GM18951 (cell line): ENCODE results near the gene COL4A1.

Source experiments
- POLR2A ChIP-seq: IDR thresholded peaks from 4 replicates; pipeline ENCODE4 v1.6.1; 2011; ENCODE audit warnings: mild to moderate bottlenecking; ENCODE audit not compliant: insufficient read length, insufficient read depth; ENCODE audit errors: extremely low read depth
- in situ Hi-C: fragments of 300-500 bp; cut with MboI; formaldehyde crosslinking; loops from one replicate; pipeline ENCODE4 v1.12.0; 2022; ENCODE audit warnings: low sequenced_read_pairs, mixed read lengths, inconsistent platforms; ENCODE audit not compliant: unreplicated experiment

COL4A1 gene

DNA sequence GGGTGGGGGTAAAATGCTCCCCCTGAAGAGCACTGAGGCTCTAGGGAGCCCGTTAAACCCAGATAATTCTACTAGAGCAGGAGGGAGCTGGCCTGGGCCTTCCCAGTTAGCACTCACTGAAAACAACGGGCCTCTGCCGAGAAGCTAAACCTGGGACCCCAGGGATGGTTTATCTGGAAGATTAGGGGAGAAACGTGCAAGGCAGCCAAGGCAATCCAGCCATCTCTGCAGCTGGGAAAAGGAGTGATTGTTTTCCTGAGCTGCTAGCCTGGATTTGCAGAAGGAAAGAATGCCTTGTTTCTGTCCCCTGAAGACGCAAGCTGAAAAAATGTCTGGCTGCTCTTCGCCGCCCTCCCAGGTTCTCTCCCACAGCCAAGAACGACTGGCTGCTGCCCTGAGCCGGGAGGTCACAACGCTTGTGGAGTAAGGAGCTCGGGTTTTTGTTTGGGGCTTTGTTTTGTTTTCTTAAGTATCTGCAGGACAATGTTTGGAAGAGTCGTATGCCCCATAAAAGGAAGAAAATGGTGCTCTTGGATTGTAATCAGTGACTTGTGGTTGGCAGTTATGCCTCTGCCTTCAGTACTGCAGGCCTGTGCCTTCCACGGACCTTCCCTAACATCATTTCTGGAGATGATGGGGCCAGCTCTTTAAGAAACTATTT lies 31.6 kb upstream of the COL4A1 start:
- TF ChIP-seq POLR2A: no peak
- in situ Hi-C loops: no loop called here

- in situ Hi-C loops: no loop called here
- no peak for TF ChIP-seq POLR2A
Measured at GRCh38 chr13:110337247-110337646, 30.3 kb upstream of the COL4A1 start.

- in situ Hi-C loops: no loop called here
- TF ChIP-seq POLR2A: no peak
Measured at GRCh38 chr13:110336681-110337080, 29.7 kb upstream of the COL4A1 start.

DNA sequence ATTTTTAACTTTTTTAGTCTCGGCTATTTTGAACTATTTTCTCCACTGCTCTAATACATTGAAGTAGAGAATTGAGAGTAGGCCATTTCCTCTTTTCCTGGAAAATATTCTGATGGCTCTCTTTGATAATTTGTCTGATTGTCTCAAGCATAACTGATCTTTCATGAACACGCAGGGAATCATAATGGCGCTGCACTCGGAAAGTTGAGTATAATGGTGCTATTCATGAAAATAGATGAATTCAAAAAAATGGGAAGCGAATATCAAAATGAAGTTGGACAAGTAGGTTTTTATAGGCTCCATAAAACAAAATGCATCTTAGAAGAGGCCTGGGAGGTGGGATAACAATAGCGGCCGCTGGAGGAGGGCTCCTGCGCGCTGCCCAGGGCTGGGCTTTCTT lies 29.2 kb upstream of the COL4A1 start:
- TF ChIP-seq POLR2A: no peak
- in situ Hi-C loops: no loop called here

- TF ChIP-seq POLR2A: no peak
- in situ Hi-C loops: no loop called here
Measured at GRCh38 chr13:110334841-110335490, 28.0 kb upstream of the COL4A1 start.

- in situ Hi-C loops: no loop called here
- no peak for TF ChIP-seq POLR2A
Measured at GRCh38 chr13:110334256-110334655, 27.3 kb upstream of the COL4A1 start.

DNA sequence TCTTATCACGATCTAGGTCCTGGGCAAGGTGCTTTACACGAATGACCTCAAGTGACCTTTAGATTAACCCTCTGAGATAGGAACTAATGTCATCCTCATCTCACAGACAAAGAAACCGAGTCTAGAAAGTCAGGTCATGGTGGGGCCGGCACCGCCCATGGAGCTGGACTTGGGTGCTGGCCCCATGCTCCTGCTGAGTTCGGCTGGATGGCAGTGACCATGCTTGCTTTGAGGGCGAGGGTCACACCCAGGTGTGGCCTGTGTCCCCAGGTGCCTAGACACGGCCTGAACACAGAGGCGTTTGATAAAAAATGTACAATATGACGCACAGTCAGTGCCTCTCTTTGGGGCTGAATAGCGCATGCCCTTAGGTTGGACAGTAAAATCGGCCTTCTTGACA lies 26.9 kb upstream of the COL4A1 start:
- no peak for TF ChIP-seq POLR2A
- in situ Hi-C loops: no loop called here

- in situ Hi-C loops: no loop called here
- no peak for TF ChIP-seq POLR2A
Measured at GRCh38 chr13:110332750-110333149, 25.8 kb upstream of the COL4A1 start.

GRCh38 chr13:110331362-110331761 lies 24.4 kb upstream of the COL4A1 start:
- in situ Hi-C loops: no loop called here
- no peak for TF ChIP-seq POLR2A

DNA sequence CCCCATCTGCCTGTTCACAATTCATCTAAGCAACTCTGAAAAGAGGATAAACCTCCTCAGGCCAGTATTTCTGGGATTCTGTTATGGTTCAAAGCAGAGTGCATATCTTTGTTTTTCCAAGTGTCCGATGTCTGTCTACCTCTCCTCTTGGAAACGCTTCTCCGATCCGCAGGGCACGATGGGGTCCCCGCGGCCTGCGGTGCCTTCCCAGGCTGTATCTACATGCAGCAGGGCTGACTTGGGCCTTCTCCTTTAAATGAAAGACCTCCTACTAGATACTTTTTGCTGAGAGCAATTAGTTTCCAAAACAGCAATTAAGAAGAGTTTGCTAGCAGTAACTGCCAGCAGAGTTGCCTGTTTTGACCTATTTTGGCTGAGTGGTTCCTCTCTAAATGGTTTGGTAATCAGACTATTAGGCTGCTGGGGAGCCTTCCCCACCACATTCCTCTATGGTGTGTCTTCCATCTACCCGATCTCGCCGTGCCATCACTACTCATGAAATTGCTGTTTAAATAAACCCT lies 23.6 kb upstream of the COL4A1 start:
- in situ Hi-C loops: no loop called here
- no peak for TF ChIP-seq POLR2A

GRCh38 chr13:110329798-110330461 lies 23.0 kb upstream of the COL4A1 start:
- in situ Hi-C loops: no loop called here

GRCh38 chr13:110329258-110329657 lies 22.3 kb upstream of the COL4A1 start:
- TF ChIP-seq POLR2A: no peak
- in situ Hi-C loops: no loop called here

More at GRCh38 chr13:110329798-110330461, 23.0 kb upstream of the COL4A1 start:
- no peak for TF ChIP-seq POLR2A

DNA sequence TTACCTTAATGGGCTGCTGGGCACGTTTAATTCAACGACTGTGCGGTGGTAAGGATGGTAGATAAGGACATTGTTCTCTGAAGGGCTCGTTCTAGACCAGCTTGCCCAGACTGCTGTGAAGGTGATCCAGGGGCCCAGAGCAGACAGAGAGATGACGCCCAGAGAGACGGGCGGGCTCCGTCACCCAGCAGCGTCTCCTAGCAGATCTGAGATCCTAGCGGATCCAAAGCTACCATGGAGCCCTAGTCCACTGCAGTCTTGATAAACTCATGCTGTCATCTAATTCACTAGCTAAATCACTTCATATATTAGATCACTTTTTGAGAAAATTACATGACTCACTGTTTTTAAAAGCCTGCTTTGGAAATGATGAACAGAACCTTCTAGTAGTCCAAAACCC lies 21.6 kb upstream of the COL4A1 start:
- TF ChIP-seq POLR2A: no peak
- in situ Hi-C loops: no loop called here
